ENCODE data around the gene OCA2.

GRCh38 chr15:28101983-28102441 is 2.9 kb upstream of the OCA2 start:
- no peak for TF ChIP-seq POLR2AphosphoS5 (IDR thresholded peaks at IDR 0.05; ENCODE audit: low read depth, low read length)
- no peak for TF ChIP-seq REST (IDR thresholded peaks at IDR 0.05; ENCODE audit: insufficient read depth in 1 of 2, low read depth in 2 of 2, low read length in 2 of 2)

Data from PFSK-1 (cell line).